ENCODE data around the gene CSNK1A1.
"Not testable (repeated sequence)": the region's sequence is repeated elsewhere in the genome, so short reads cannot be mapped to it uniquely, and the experiment has no call there.

The CSNK1A1 gene

DNA sequence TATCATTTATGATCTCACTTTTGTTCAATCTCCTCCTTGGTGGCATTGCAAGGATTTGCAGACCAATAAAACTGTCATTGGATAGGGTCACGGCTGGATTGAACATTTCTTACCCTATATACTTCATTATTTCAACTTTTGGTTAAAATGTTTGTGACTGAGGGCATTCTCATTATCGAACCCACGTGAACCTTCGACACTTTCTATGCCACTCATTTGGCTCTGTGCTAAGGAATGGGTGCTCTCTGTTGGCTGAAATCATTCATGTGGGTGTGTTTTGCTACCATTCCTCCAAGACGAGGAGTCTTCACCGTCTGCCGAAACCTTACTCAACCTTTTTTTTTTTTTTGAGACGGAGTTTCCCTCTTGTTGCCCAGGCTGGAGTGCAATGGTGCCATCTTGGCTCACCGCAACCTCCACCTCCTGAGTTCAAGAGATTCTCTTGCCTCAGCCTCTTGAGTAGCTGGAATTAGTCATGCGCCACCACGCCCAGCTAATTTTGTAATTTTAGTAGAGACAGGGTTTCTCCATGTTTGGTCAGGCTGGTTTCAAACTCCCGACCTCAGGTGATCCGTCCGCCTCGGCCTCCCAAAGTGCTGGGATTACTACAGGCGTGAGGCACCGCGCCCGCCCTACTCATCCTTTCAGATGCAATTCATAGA, 62.5 kb downstream of the CSNK1A1 start:
- DNase-seq, result no peak

DNA sequence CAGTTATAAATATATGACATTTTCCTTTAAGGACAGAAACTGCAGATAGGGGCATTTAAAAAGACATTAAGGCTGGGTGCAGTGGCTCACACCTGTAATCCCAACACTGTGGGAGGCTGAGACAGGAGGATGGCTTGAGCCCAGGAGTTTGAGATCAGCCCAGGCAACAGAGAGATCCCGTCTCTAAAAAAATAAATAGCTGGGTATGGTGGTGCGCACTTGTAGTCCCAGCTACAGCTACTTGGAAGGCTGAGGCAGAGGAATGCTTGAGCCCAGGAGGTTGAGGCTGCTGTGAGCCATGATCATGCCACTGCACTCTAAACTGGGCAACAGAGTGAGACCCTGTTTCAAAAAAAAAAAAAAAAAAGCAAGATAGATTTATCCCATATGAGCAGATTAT, 63.6 kb downstream of the CSNK1A1 start:
- DNase-seq, result no peak

DNA sequence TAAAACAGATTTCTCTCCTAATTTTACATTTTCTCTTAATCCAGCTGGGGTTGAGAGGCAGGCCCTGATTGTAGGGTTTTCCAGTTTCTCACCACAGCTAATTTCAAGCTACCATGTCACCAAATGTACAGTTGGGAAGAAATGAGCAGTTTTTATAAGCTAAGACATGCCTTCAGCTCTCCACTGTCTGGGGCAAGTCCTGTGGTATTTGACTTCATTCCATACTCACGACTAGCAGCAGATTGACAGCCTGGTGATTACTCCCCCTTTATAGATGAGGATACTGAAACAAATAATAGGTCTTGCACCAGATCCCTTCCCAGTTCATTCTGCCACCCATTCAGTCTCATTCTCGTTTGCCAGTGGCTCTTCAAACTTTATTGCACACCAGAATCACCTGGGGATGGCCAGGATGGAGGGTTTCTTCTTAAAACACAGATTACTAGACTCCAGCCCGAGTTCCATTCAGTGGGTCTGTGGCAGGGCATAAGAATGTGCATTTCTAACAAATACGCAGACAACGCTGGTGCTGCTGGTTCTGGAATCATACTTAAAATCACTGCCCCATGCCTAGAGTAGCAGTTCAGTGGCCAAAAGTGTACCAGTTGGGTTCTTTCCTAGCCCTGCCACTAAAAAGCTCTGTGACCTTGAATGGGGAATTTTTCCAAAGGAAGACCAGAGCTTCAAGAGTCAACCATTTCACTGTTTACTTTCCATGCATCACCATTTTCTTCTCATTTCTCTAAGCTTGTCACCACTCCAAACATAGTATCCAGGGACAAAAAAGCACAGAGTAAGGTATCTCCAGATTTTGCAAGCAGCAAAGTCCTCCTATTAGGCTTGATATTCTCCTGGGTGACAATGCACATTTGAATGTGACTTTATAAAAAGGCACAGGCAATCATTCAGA, 64.3 kb downstream of the CSNK1A1 start:
- no peak for DNase-seq

- peak; percentile 93 for DNase-seq
Observed at GRCh38 chr5:149485655-149486615, 65.3 kb downstream of the CSNK1A1 start.

GRCh38 chr5:149481485-149481884, 69.8 kb downstream of the CSNK1A1 start:
- DNase-seq, result no peak

- no peak for DNase-seq
Observed at GRCh38 chr5:149478761-149479160, 72.5 kb downstream of the CSNK1A1 start.

DNA sequence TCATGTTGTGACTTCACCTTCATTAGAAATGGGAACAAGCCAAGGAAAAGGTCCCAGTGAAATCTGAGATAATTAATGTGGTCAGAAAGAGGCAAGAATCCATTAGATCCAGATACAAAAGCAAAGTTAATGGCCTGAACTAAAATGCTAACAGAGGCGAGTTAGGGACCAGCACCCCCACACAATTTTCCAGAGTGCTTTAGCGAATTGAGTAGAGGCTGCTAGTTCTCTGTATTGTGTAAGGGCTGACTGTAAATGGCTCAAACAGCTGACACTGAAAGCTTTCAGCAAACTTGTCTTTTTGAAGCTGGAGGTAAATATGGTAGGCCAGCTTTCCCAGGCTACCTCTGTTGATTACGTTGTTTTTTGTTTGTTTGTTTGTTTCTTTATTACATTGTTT, 75.5 kb downstream of the CSNK1A1 start:
- DNase-seq, result no peak

DNA sequence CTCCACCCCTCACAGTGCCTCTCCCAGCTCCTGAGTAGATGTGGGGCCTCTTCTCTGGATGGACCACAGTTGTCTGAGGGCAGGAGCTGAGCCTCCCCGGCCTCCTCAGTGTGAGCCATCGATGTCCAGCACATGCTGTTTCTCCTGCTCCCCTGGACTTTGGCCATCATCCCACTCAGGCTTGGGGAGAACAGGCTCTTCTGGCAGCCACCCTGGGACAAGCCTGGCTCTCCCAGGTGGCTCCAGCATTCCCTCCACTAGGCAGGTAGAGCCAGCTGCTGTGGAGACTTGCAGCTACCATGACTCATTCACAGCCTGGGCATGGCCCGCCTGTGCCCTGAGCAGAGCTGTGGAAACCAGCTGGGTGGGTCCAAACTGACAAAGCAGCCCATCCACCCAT, 77.0 kb downstream of the CSNK1A1 start:
- DNase-seq, result no peak

- no peak for DNase-seq
Observed at GRCh38 chr5:149473441-149473840, 77.8 kb downstream of the CSNK1A1 start.

GRCh38 chr5:149472399-149472798, 78.8 kb downstream of the CSNK1A1 start:
- no peak for DNase-seq

- DNase-seq, result no peak
Observed at GRCh38 chr5:149471406-149472183, 79.6 kb downstream of the CSNK1A1 start.

DNA sequence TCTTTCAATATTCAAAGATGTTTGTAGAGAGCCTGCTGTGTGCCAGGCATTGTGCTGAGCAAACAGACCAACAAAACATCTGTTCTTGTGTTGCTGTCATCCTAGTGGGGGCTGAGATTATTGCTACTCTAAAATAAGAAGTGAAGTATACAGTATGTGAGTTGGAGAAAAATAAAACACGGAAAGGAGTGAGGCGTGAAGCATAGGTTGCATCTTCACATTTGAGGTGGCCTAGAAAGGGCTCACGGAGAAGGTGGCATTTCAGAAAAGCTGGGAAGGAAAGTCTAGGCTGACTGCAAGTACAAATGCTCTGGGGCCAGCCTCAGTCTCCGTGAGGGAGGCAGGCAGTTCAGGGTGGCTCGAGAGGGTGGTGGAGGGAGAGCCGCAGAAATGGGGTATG, 80.3 kb downstream of the CSNK1A1 start:
- no peak for DNase-seq

DNA sequence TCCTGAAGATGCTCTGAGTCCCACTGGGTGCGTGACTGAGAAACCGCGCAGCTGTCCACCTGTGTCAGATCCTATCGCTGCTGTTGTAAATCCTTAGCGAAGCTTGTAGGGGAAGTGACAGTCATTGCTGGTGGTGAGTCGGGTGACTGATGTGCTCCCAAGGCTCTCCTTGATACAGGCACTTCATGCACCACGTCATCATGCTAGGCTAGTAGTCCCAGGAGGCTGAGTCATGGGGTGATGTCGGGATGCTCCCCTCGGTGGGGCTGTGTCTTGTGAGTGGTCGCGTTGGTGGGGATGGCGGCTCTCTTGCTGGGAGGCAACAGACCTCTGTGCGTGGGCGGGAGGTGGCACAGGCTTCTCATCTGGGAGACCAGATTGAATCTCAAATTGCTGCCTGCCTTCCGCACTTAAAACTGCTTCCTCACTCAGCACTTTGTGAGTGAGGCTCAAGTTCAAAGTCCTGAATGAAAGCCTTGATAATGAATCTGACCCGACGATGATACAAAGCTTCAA, 84.7 kb downstream of the CSNK1A1 start:
- DNase-seq, result no peak

GRCh38 chr5:149464796-149465489, 86.3 kb downstream of the CSNK1A1 start:
- DNase-seq, result no peak

DNA sequence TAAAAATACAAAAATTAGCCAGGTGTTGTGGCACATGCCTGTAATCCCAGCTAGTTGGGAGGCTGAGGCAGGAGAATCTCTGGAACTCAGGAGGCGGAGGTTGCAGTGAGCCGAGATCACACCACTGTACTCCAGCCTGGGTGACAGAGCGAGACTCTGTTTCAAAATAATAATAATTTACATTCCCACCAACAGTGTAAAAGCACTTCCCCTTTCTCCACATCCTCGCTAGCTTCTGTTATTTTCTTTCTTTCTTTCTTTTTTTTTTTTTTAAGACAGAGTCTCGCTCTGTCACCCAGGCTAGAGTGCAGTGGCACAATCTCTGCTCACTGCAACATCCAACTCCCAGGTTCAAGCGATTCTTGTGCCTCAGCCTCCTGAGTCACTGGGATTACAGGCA, 89.3 kb downstream of the CSNK1A1 start:
- DNase-seq, result not testable (repeated sequence)

GRCh38 chr5:149459891-149460290, 91.3 kb downstream of the CSNK1A1 start:
- DNase-seq, result no peak

DNA sequence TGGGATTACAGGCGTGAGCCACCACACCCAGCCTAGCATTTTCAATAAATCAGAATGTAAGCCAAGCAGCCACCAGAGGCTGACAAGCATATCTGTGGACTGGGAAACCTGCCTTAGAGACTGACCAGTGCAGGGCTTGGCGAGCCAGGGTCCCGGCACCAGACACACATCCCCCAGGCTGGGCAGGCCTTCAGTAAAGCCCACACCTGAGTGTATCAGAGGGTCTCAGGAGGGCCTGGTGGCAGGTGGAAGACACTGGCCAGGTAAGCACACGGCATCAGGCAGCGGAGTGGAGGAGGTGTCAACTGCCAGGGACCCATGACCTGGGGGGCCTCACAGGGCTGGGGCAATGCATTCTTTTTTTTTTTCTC, 93.9 kb downstream of the CSNK1A1 start:
- DNase-seq, result no peak

- DNase-seq, result no peak
Observed at GRCh38 chr5:149456597-149457392, 94.4 kb downstream of the CSNK1A1 start.

DNA sequence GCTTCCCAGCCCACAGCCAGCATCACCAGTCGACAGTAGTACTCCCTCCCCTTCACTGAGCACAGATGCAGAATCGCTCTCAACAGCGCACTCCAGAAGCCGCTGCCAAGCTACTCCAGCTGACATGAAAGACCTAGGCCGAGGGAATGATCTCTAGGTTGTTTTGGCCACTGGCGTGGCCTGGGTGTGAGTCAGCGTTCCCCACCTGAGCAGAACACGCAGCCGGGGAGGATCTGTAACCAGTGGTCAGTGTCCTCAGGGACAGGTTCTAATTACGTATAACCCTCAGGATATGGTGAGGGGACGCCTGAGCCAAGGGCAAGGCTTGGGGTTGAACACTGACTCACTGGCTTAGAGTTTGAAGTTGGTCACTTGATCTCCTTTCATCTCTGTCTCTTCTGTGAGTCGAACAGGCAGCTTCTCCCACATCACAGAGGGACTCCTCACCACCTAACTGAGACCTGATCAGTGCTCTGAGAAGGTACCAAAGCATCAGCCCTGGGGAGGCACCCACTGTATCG, 95.3 kb downstream of the CSNK1A1 start:
- no peak for DNase-seq
